ENCODE data around the gene TTC13.

DNA sequence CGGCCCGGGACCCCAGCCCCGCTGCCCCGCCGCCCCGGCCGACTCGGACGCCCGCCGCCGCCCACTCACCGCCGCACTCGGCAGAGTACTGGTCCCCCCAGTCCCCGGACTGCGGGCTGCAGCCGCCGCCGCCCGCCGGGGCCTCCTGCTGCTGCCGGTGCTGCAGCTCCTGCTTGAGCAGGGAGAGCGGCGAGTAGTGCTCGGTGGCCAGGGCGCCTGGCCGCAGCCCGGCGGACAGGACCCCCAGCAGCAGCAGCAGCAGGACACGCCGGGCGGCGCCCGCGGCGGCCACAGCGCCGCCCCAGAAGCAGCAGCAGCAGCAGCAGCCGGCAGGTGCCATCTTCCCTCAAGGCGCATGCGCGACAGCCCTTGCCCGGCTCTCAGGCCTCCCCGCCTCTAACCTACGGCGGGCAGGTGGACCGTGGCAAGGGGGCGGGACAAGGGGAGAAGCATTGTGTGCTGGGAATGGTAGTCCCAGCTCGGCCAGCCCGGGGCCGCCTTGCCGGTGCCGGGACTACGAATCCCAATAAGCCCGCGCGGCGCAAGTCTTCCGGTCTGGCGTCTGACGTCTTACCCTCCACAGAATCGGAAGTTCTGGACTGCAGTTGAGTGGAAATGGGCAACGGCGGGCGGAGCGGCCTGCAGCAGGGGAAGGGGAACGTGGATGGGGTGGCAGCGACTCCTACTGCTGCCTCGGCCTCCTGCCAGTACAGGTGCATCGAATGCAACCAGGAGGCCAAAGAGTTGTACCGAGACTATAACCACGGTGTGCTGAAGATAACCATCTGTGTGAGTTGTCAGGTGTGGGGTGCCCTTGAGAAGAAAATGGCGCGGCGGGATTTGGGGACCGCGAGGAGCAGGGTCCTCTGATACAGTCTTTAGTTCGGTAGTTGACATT, at the start of gene TTC13, which contains the start of gene ARV1:
- peak; percentile 56 for TF ChIP-seq CTCF (IDR thresholded peaks at IDR 0.05; ENCODE audit: poor library complexity)
- TF ChIP-seq EZH2phosphoT487 (IDR thresholded peaks at IDR 0.05; ENCODE audit: low read depth, severe bottlenecking, unreplicated experiment), result no peak
